ENCODE data around the gene PCGF1. TPM values are rescaled to one million over a fixed set of nuclear protein-coding genes. Genes with fewer than 3 reads are reported as not detected.

The PCGF1 gene
- total and polyA plus RNA-seq, 2 of the 4 experiments (the other 2 are of a cell fraction): 23.4 to 31.4 TPM

DNA sequence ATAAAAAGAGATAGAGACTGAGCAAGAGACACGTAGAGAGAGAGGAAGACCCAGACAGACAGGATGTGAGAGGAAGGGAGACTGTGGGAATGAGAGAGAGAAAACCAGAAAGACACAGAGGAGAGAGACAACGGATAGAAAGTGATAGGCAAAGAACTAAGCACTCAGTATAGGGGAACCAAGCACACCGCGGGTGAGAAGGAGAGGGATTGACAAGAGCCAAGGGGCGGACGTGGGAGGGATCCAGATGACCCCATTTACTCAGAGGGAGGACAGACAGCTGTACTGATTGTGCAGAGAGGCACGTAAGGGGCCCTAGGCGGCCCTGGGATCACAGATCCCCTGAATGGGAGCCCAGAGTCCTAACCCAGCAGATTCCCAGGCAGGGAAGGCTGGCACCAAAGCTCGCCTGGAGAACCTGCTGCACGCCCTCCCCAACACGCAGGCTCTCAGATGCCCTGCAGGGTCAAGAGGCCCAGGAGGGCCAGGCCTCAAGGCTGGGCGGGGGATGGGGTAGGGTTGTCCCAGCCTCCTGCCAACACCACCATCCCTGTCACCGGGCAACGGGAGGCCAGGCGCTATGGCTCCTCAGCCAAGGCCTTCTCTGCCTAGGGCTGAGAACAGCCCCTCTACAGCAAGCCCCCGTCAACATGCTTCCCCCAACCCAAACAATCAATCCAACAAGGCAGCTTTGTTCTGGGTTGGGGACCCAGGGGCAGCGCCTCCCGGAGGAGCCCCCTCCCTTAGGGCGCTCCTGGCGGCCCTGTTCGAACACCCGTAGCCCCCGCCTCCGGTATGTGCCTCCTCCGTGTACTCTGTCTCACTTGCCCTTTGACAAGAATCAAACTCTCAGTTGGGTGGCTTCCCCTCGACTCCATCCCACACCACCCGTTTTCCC, 45.7 kb upstream of the PCGF1 start:
- H3K4ac ChIP-seq (ENCODE audit: low read depth, low read length): peak overlapping the region; percentile 98
- no peak for TF ChIP-seq MXI1 (IDR thresholded peaks at IDR 0.05; ENCODE audit: borderline replicate concordance, low read depth, low read length)
- no peak for TF ChIP-seq NFE2L2 (IDR thresholded peaks at IDR 0.05; ENCODE audit: low read depth, low read length)
- no peak for TF ChIP-seq RCOR1 (IDR thresholded peaks at IDR 0.05; ENCODE audit: insufficient replicate concordance, low read length)
- TF ChIP-seq POLR2A (IDR thresholded peaks at IDR 0.05; ENCODE audit: low read depth, low read length): no peak
- TF ChIP-seq RAD21 (IDR thresholded peaks at IDR 0.05; ENCODE audit: low read length): no peak
- no peak for TF ChIP-seq FOS (IDR thresholded peaks at IDR 0.05; ENCODE audit: low read depth, low read length)
- TF ChIP-seq, protein P1, sequence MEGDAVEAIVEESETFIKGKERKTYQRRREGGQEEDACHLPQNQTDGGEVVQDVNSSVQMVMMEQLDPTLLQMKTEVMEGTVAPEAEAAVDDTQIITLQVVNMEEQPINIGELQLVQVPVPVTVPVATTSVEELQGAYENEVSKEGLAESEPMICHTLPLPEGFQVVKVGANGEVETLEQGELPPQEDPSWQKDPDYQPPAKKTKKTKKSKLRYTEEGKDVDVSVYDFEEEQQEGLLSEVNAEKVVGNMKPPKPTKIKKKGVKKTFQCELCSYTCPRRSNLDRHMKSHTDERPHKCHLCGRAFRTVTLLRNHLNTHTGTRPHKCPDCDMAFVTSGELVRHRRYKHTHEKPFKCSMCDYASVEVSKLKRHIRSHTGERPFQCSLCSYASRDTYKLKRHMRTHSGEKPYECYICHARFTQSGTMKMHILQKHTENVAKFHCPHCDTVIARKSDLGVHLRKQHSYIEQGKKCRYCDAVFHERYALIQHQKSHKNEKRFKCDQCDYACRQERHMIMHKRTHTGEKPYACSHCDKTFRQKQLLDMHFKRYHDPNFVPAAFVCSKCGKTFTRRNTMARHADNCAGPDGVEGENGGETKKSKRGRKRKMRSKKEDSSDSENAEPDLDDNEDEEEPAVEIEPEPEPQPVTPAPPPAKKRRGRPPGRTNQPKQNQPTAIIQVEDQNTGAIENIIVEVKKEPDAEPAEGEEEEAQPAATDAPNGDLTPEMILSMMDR (conservative IDR thresholded peaks at IDR 0.05; ENCODE audit: low read depth, low read length): no peak
- no peak for TF ChIP-seq RFX5 (IDR thresholded peaks at IDR 0.05; ENCODE audit: low read depth, low read length)
- no peak for TF ChIP-seq CHD1 (IDR thresholded peaks at IDR 0.05; ENCODE audit: low read depth, low read length)
- TF ChIP-seq, protein P2, sequence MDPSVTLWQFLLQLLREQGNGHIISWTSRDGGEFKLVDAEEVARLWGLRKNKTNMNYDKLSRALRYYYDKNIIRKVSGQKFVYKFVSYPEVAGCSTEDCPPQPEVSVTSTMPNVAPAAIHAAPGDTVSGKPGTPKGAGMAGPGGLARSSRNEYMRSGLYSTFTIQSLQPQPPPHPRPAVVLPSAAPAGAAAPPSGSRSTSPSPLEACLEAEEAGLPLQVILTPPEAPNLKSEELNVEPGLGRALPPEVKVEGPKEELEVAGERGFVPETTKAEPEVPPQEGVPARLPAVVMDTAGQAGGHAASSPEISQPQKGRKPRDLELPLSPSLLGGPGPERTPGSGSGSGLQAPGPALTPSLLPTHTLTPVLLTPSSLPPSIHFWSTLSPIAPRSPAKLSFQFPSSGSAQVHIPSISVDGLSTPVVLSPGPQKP (IDR thresholded peaks at IDR 0.05; ENCODE audit: borderline replicate concordance, low read depth, low read length): no peak
- no peak for TF ChIP-seq MAZ (IDR thresholded peaks at IDR 0.05; ENCODE audit: borderline replicate concordance, low read depth, low read length)
- TF ChIP-seq, protein P3, sequence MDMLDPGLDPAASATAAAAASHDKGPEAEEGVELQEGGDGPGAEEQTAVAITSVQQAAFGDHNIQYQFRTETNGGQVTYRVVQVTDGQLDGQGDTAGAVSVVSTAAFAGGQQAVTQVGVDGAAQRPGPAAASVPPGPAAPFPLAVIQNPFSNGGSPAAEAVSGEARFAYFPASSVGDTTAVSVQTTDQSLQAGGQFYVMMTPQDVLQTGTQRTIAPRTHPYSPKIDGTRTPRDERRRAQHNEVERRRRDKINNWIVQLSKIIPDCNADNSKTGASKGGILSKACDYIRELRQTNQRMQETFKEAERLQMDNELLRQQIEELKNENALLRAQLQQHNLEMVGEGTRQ (IDR thresholded peaks at IDR 0.05; ENCODE audit: low read depth, low read length): no peak
- no peak for TF ChIP-seq BHLHE40 (IDR thresholded peaks at IDR 0.05; ENCODE audit: low read depth, low read length)
- TF ChIP-seq MAFK (IDR thresholded peaks at IDR 0.05; ENCODE audit: low read depth, low read length): no peak

More for the DNA sequence above, 45.7 kb upstream of the PCGF1 start:
- intact Hi-C loops (cut with micrococcal nuclease) (no loop called here), in situ Hi-C loops (cut with MboI; ENCODE audit: low sequenced_read_pairs) (no loop called here), dilution Hi-C loops (cut with HindIII; ENCODE audit: low sequenced_read_pairs, unreplicated experiment) (no loop called here)
- Histone ChIP-seq H3K4me3 (ENCODE audit: insufficient read depth, low read depth, low read length) (peak overlapping the region; percentile 78), H3K14ac (replicated peaks; ENCODE audit: low read depth, low read length) (peak overlapping the region; percentile 98), H3K9me3 (ENCODE audit: control insufficient read depth, insufficient read depth, low read length) (no peaks in the 10 kb centered on the region), H2AFZ (replicated peaks; ENCODE audit: low read length, poor library complexity) (peak overlapping the region; percentile 98), H2BK15ac (ENCODE audit: low read depth, low read length) (peak overlapping the region; percentile 81; the same call in 2 of the 3 replicates), H2BK120ac (ENCODE audit: low read depth, low read length) (peak overlapping the region; percentile 84), H3K9ac (ENCODE audit: low read depth, low read length) (peak overlapping the region; percentile 90), H3K27ac (ENCODE audit: insufficient read depth, low read length) (peak overlapping the region; percentile 91), H3K18ac (ENCODE audit: low read depth, low read length) (peak overlapping the region; percentile 77), H3K4me1 (ENCODE audit: control insufficient read depth, insufficient read depth, low read length) (peaks cover 24% of the 10 kb centered on the region), H3K27me3 (ENCODE audit: control insufficient read depth, insufficient read depth, low read length) (no peaks in the 10 kb centered on the region), H2AK9ac (replicated peaks; ENCODE audit: low read depth, low read length, poor library complexity) (peak overlapping the region; percentile 97), H4K20me1 (ENCODE audit: insufficient read depth, low read length) (no peaks in the 10 kb centered on the region; the same call in 1 of the 2 replicates), H3K9me1 (ENCODE audit: insufficient read depth, low read length) (peaks cover 16% of the 10 kb centered on the region; the same call in 1 of the 2 replicates), H3K56ac (ENCODE audit: extremely low read depth, insufficient read depth, low read length) (peak overlapping the region; percentile 63), H3K4me2 (ENCODE audit: low read depth, low read length) (peak overlapping the region; percentile 87), H3K79me1 (ENCODE audit: low read depth in 1 of 2, low read length in 2 of 2) (peaks cover 20 to 72% of the 10 kb centered on the region in 2 experiments), H3K36me3 (ENCODE audit: control insufficient read depth, insufficient read depth, low read length) (peaks cover 28% of the 10 kb centered on the region), H2AK5ac (ENCODE audit: low read depth, low read length) (peak overlapping the region; percentile 90), H4K91ac (ENCODE audit: insufficient read depth, low read depth, low read length) (peak overlapping the region; percentile 98), H2BK5ac (ENCODE audit: low read depth, low read length, poor library complexity, severe bottlenecking) (peak overlapping the region; percentile 87), H4K8ac (ENCODE audit: low read depth in 2 of 2, low read length in 2 of 2) (peak overlapping the region; percentile 79 to 94), H3K23ac (ENCODE audit: low read depth, low read length) (peak overlapping the region; percentile 94), H4K5ac (ENCODE audit: low read depth, low read length) (peak overlapping the region; percentile 97), H2BK20ac (ENCODE audit: low read depth, low read length) (peak overlapping the region; percentile 58)
- BruUV-seq (replicated peaks): no TSS peak
- no peak for DNase-seq
- 15% methylated on average over 13 of the region's 27 CpGs; no CpG with 5 or more reads in 1 of the 2 experiments for WGBS, 2 experiments (ENCODE audit: extremely low coverage in 2 of 2, insufficient read length in 1 of 2)
- ATAC-seq (ENCODE audit: low read depth): peak; percentile 9
- CTCF ChIA-PET: no interaction called here
- POLR2A ChIA-PET (ENCODE audit: unreplicated experiment): interaction anchor here (1.5 kb wide), 1 partner anchor 14 kb away, joined by 3 read pairs; no protein-coding TSS in a partner anchor
